GM18499 (cell line): ENCODE results near the gene DDR1.
"Not testable (repeated sequence)": the region's sequence is repeated elsewhere in the genome, so short reads cannot be mapped to it uniquely, and the experiment has no call there.

Experiments used
- ATAC-seq: cut with Tn5 transposase; IDR thresholded peaks from one replicate; pipeline ENCODE4 v1.9.1; 2021; ENCODE audit warnings: moderate number of reproducible peaks; ENCODE audit not compliant: insufficient read depth, unreplicated experiment

The DDR1 gene

GRCh38 chr6:30852459-30852858, 31.9 kb upstream of the DDR1 start:
- not testable (repeated sequence) for ATAC-seq

GRCh38 chr6:30854285-30855040, 29.9 kb upstream of the DDR1 start:
- no peak for ATAC-seq

- ATAC-seq = no peak
These were observed 28.8 kb upstream of the DDR1 start for GRCh38 chr6:30855429-30856075.

GRCh38 chr6:30857112-30857511, 27.2 kb upstream of the DDR1 start:
- ATAC-seq = no peak

- ATAC-seq = no peak
These were observed 26.8 kb upstream of the DDR1 start for GRCh38 chr6:30857549-30857948.

GRCh38 chr6:30859726-30860125, 24.6 kb upstream of the DDR1 start:
- not testable (repeated sequence) for ATAC-seq

- ATAC-seq = no peak
These were observed 22.9 kb upstream of the DDR1 start for GRCh38 chr6:30861257-30862048.

GRCh38 chr6:30862156-30862875, 22.0 kb upstream of the DDR1 start:
- no peak for ATAC-seq

GRCh38 chr6:30864325-30864724, 20.0 kb upstream of the DDR1 start:
- ATAC-seq = no peak

- not testable (repeated sequence) for ATAC-seq
These were observed 15.0 kb upstream of the DDR1 start for GRCh38 chr6:30869241-30869749.

GRCh38 chr6:30870546-30870945, 13.8 kb upstream of the DDR1 start:
- no peak for ATAC-seq

- ATAC-seq = no peak
These were observed 12.6 kb upstream of the DDR1 start for GRCh38 chr6:30871592-30872183.

GRCh38 chr6:30873137-30873640, 11.1 kb upstream of the DDR1 start:
- ATAC-seq = no peak

GRCh38 chr6:30873795-30874194, 10.5 kb upstream of the DDR1 start:
- ATAC-seq = not testable (repeated sequence)

- no peak for ATAC-seq
These were observed 8.9 kb upstream of the DDR1 start for GRCh38 chr6:30875244-30876038.

GRCh38 chr6:30876039-30876730, 8.1 kb upstream of the DDR1 start:
- ATAC-seq = no peak

- ATAC-seq = no peak
These were observed 6.7 kb upstream of the DDR1 start for GRCh38 chr6:30877419-30878262.
